Activated naive CD8-positive, alpha-beta T cell (primary cell): ENCODE measurements around the gene OR2T5.
"Not testable (repeated sequence)": the region's sequence is repeated elsewhere in the genome, so short reads cannot be mapped to it uniquely, and the experiment has no call there.

Experiments
- H3K27ac Mint-ChIP-seq: one replicate; pipeline ENCODE4 v1.8.0; 2021; ENCODE audit warnings: mixed read lengths
- H3K27me3 Mint-ChIP-seq: one replicate; pipeline ENCODE4 v1.8.0; 2021; ENCODE audit warnings: mixed read lengths
- H3K36me3 Mint-ChIP-seq: one replicate; pipeline ENCODE4 v1.8.0; 2021; ENCODE audit warnings: mixed read lengths
- H3K4me1 Mint-ChIP-seq: one replicate; pipeline ENCODE4 v1.8.0; 2021; ENCODE audit warnings: low read depth, mixed read lengths
- H3K4me3 Mint-ChIP-seq: one replicate; pipeline ENCODE4 v1.8.0; 2021; ENCODE audit warnings: mild to moderate bottlenecking, mixed read lengths
- H3K9me3 Mint-ChIP-seq: one replicate; pipeline ENCODE4 v1.8.0; 2021; ENCODE audit warnings: low read depth, mixed read lengths

Gene OR2T5, protein sequence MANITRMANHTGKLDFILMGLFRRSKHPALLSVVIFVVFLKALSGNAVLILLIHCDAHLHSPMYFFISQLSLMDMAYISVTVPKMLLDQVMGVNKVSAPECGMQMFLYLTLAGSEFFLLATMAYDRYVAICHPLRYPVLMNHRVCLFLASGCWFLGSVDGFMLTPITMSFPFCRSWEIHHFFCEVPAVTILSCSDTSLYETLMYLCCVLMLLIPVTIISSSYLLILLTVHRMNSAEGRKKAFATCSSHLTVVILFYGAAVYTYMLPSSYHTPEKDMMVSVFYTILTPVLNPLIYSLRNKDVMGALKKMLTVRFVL

DNA sequence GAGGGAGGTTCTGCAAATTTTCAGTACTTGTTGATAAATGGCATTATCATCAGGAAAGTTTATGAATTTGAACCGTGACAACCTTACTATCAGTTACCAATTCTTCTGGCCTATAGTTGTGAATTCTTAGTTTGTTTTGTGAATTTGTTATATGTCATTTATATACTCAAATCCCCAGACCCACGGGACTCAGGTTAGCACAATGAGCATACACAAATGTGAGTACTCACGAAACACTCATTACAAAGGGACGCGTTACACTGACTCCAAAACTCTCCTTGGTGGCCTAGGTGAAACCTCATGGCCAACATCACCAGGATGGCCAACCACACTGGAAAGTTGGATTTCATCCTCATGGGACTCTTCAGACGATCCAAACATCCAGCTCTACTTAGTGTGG, at the start of gene OR2T5:
OR2T5 (plus strand) TSS at position 301 of the 400 bp plus-strand sequence; CDS start at position 301, 0 bp downstream.
- H3K36me3 Mint-ChIP-seq, H3K27ac Mint-ChIP-seq, H3K4me3 Mint-ChIP-seq, H3K9me3 Mint-ChIP-seq, H3K4me1 Mint-ChIP-seq, H3K27me3 Mint-ChIP-seq: not testable (repeated sequence)

DNA sequence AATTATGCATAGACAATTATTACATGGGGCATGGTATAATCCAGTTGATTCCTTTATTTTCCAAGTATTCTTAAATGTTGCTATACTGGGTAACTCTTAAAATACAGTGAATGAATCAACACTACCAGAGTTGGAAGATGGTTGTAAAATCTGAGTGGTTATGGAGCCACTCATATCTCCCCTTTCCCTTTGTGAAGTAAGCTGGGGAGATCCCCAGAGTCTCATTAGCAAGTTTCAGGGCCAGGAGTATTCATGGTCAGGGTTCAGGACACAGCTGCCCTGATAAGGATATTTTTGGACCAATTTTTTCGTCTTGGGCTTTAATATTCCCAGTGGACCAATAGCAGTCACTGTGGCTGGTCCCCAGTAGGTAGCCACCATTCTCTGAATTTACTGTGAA, 49.7 kb upstream of the OR2T5 start:
- H3K27me3 Mint-ChIP-seq, H3K36me3 Mint-ChIP-seq, H3K4me1 Mint-ChIP-seq: not testable (repeated sequence)

DNA sequence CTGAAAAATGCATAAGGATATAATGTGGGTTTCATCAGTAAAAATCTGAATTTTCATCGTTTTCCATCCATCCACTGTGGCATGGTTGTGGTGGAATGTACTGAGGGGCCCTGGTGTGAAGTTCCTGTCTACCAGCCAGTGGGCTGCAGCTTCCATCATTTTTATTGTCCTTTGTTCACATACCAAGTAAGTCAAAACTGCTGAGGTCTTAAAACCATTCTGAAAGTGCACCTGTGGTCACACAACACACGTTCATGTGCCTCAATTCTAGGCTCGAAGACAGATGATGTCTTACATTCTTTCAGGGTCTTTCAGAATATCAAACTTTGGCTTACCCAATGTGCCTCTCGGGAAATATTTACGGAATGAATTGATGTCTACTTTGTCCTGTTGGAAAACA, 49.1 kb upstream of the OR2T5 start:
- not testable (repeated sequence) for H3K9me3 Mint-ChIP-seq, H3K36me3 Mint-ChIP-seq, H3K27ac Mint-ChIP-seq, H3K27me3 Mint-ChIP-seq, H3K4me3 Mint-ChIP-seq, H3K4me1 Mint-ChIP-seq

More for the DNA sequence above, 49.7 kb upstream of the OR2T5 start:
- not testable (repeated sequence) for H3K9me3 Mint-ChIP-seq, H3K4me3 Mint-ChIP-seq, H3K27ac Mint-ChIP-seq

DNA sequence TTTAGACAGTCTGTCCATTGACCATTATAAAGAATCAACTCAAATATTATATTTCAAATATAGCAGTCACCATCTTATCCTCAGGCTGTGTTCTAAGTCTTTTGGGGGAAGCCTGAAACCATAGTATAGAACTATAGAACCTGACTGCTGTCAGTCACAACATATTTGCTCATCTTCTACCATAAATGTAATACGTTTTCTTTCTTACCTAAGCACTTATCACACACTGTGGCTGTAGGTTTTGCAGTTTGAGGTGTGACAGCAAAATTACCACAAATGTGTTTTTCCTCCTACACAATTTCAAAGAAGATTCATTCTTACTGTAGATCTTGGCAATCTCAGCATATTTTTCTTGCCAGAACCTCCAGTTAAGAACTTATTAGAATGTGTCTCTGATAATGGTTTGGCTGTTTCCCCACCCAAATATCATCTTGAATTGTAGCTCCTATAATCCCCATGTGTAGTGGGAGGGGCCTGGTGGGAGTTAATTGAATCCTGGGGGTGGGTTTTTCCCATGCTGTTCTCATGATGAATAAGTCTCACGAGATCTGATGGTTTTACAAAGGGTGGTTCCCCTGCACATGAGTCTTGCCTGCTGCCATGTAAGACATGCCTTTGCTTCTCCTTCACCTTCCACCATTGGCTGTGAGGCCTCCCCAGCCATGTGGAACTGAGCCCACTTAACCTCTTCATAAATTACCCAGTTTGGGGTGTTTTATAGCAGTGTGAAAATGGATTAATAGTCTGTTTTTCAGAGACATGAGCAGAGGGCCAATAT, 45.7 kb upstream of the OR2T5 start:
- not testable (repeated sequence) for H3K36me3 Mint-ChIP-seq, H3K27me3 Mint-ChIP-seq, H3K4me1 Mint-ChIP-seq, H3K4me3 Mint-ChIP-seq, H3K27ac Mint-ChIP-seq, H3K9me3 Mint-ChIP-seq

DNA sequence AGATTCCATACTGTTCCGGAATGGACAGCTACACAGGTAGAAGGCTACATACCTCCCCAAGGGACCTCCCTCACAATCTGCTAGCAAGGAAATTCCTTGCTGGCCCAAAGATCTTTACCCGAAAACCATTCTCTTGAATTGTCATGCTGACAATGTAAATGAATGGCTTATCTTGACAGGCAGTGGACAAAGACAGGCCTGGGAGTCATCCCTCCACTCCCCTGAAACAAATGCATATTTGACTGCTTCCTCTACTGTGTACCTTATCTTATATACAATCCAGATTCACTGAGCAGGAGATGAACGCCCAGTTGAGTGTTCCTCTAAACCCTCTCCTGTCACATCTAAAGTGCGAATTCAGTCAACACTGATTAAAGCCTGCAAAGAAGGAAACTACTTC, 43.8 kb upstream of the OR2T5 start:
- H3K4me3 Mint-ChIP-seq, H3K27me3 Mint-ChIP-seq, H3K27ac Mint-ChIP-seq: not testable (repeated sequence)

DNA sequence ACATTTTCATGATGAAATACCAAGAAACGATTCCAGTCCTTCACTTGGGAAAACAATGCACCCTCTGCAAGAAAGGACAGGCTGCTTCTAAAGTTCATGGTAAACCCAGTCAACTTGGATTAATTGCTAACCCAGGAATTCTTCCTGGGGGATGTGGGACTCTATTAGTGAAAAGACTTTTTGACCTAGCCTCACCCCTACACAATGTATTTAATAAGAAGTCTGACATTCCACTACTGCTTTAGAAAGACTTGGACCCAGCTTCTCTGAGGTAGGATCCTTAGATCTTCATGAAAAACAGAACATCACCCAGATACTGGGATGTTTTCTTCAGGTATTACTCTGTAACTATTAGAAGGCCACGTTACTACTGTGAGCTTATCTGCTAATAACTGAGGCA, 43.0 kb upstream of the OR2T5 start, which contains the start of gene OR2T2:
OR2T2 (plus strand) TSS at position 239 of the 400 bp plus-strand sequence. CDS start 7,161 bp downstream, outside the sequence.
- H3K4me3 Mint-ChIP-seq, H3K4me1 Mint-ChIP-seq, H3K36me3 Mint-ChIP-seq, H3K27ac Mint-ChIP-seq, H3K9me3 Mint-ChIP-seq, H3K27me3 Mint-ChIP-seq: not testable (repeated sequence)

More for the DNA sequence above, 43.8 kb upstream of the OR2T5 start:
- H3K36me3 Mint-ChIP-seq, H3K9me3 Mint-ChIP-seq, H3K4me1 Mint-ChIP-seq: not testable (repeated sequence)

DNA sequence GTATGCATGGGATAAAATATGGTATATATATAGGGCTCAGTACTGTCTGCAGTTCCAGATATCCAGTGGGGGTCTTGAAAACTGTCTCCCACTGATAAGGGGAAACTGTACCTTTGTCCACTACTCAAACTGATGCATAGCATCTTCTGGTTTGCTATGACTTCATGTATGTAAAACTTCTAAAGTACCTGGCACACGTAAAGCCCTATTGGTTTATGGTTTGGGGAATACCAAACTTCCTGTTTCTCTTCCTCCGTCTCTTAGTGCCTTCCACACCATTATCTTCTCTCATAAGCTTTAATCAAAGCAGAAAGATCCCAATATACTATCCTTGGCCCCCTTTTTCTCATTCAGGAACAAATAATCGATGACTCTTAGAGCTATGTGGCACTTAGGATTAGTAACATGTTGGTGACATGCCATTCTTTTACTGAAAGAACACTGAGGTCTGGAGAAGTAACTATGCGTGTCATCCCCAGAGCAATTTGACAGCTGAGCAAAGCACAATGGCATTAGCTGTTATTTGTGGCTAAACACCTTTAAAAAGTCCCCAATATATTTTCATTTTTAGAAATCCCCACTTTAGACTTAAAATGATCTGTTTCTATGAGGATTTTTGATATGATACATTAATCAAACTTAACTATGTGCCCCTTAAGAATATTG, 39.8 kb upstream of the OR2T5 start:
- H3K36me3 Mint-ChIP-seq, H3K4me1 Mint-ChIP-seq, H3K27me3 Mint-ChIP-seq, H3K9me3 Mint-ChIP-seq, H3K4me3 Mint-ChIP-seq, H3K27ac Mint-ChIP-seq: not testable (repeated sequence)

DNA sequence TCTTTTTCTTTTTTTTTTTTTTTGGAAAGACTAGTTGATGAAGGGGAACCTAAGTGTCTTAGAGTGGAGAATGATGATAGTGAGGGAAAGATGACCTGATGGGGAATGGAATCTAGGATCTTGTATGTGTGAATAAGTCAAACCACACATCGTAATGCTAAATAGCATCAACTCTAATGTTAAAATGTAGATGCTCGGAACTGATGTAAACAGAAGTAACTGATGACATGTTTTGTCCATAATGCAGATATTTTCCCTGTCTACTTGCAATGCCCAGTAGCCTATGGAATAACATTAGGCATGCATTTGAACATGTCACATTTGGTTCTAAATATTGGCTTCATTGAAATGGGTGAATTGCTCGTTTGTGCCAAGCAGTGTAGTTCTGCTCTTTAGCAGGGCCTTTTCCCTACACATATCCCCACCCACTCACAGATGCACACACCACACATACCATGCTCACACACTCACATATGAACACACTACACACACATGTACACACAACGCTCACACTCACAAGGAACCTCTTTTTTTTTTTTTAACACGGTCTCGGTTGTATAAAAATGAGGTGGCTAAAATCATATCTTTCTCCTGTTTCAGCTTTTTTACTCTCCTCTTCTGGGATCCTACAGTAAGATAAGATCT, 38.4 kb upstream of the OR2T5 start:
- not testable (repeated sequence) for H3K27ac Mint-ChIP-seq, H3K36me3 Mint-ChIP-seq, H3K4me3 Mint-ChIP-seq, H3K9me3 Mint-ChIP-seq, H3K4me1 Mint-ChIP-seq, H3K27me3 Mint-ChIP-seq

DNA sequence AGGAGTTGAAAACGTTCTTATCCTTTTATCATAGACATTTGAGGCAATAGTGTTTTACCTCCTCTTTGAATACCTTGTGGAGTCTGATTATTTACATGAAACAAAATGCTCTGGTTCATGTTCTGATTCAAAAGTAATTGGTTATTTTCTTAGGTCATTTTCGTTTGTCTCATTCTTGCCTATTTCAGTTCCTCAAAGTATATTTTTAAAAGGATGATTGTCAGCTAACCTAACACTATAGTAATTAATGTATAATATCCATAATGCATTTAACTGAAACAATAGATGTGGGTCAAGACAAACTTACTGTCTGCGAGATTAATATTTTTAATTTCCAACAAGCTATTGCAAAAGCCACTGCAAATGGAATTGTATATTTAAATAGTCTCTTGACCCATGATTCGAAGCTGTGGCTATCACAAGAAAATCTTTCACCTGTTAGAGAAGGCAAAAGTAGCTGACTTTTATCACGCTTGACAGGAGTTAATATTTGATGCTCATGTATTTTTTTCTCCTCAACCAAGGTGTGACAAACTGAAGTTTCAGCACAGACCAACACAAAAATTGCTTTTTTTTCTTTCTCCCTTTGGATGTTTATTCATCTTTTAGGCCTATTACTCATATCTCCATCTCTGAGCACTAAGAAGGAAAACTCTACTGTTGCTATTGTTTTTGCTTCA, 37.8 kb upstream of the OR2T5 start:
- not testable (repeated sequence) for H3K4me1 Mint-ChIP-seq, H3K4me3 Mint-ChIP-seq, H3K27me3 Mint-ChIP-seq, H3K36me3 Mint-ChIP-seq, H3K9me3 Mint-ChIP-seq, H3K27ac Mint-ChIP-seq

DNA sequence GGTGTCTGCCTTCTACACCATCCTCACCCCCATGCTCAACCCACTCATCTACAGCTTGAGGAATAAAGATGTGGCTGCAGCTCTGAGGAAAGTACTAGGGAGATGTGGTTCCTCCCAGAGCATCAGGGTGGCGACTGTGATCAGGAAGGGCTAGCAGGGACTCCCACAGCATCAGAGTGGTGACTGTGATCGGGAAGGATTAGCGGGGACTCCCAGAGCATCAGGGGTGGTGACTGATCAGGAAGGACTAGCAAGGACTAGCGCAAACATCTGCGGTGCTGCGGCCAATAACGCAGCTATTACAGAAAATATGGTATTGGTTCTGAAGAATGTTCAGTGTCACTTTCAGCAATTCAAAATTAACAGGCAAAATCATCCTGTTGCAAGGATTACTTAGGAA, 34.8 kb upstream of the OR2T5 start:
- not testable (repeated sequence) for H3K4me1 Mint-ChIP-seq, H3K9me3 Mint-ChIP-seq, H3K36me3 Mint-ChIP-seq, H3K4me3 Mint-ChIP-seq, H3K27me3 Mint-ChIP-seq, H3K27ac Mint-ChIP-seq

DNA sequence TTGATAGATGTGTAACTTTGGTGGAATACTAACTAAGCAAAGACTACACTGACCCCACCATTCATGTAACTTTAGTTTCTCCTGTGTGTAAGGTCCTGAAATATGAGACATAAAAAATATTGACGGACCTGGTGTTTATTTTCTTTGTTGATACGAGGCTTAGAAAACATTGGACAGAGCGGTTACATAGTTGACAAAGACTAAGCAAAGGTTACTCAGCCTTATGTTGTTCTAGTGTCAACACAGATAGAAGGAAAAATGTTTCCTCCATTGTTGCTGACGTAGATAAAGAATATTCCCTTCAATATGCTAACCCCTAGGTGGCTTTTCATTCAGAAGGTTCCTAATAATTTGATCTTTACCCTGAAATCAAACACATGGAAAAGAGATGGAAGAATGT, 33.3 kb upstream of the OR2T5 start:
- H3K27me3 Mint-ChIP-seq, H3K4me3 Mint-ChIP-seq, H3K4me1 Mint-ChIP-seq, H3K36me3 Mint-ChIP-seq, H3K27ac Mint-ChIP-seq, H3K9me3 Mint-ChIP-seq: not testable (repeated sequence)

DNA sequence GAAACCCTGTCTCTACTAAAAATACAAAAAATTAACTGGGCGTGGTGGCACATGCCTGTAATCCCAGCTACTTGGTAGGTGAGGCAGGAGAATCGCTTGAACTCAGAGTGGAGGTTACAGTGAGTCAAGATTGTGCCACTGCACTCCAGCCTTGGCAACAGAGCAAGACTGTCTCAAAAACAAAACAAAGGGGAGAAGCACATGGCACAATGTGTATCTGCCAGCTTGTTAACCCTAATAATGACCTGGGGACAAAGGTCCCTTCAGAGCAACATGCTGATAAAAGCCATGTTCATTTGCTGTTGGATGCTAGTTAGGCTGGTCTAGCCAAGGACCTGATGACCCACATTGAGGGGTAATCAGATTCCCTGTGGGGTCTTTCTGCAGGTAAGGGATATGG, 31.8 kb upstream of the OR2T5 start:
- H3K9me3 Mint-ChIP-seq, H3K36me3 Mint-ChIP-seq, H3K4me3 Mint-ChIP-seq, H3K27me3 Mint-ChIP-seq, H3K4me1 Mint-ChIP-seq, H3K27ac Mint-ChIP-seq: not testable (repeated sequence)

DNA sequence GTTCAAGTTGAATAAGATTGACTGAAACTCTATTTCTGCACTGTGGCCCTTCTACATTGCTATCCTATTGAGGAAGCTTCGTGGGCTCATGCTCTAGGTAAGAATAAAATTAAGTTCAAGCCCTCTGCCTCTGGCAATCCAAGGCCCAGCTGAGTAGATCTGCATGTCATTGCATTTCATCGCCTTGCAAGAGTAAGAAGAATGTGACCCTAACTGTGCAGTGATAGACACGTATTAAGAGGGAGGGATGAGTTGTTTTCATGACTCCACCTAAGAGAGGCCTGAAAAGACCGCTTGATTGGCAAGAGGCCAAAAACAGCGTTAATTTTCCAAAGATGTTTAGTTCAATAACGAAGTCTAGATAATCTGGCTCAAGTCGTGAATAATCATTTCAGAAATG, 29.3 kb upstream of the OR2T5 start:
- peaks cover 13% of the 10 kb centered on the region for H3K9me3 Mint-ChIP-seq
- not testable (repeated sequence) for H3K4me3 Mint-ChIP-seq, H3K27me3 Mint-ChIP-seq, H3K27ac Mint-ChIP-seq, H3K4me1 Mint-ChIP-seq
- H3K36me3 Mint-ChIP-seq: peaks cover 19% of the 10 kb centered on the region

DNA sequence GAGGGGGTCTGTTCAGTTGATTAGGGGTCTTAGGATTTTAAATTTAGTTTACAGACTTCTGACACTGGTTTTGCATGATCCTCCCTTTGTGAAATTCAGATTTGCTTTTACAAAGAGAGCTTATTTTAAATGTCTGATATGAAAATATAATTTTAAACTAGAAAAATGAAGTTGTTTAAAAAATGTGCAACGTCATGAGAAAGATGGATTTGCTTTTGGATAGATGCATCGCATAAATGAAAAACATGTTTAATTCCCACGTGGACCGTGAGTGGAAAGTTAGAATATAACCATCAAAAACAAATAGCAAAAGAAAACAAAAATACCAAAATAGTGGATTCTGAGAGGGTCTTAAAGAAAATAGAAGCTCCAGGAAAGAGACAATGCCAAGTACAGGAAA, 17.2 kb upstream of the OR2T5 start:
- no peaks in the 10 kb centered on the region for H3K4me1 Mint-ChIP-seq
- peaks cover 19% of the 10 kb centered on the region for H3K9me3 Mint-ChIP-seq
- no peak overlapping the region for H3K4me3 Mint-ChIP-seq
- H3K36me3 Mint-ChIP-seq: peaks cover 20% of the 10 kb centered on the region
- H3K27me3 Mint-ChIP-seq: no peaks in the 10 kb centered on the region
- H3K27ac Mint-ChIP-seq: no peak overlapping the region

DNA sequence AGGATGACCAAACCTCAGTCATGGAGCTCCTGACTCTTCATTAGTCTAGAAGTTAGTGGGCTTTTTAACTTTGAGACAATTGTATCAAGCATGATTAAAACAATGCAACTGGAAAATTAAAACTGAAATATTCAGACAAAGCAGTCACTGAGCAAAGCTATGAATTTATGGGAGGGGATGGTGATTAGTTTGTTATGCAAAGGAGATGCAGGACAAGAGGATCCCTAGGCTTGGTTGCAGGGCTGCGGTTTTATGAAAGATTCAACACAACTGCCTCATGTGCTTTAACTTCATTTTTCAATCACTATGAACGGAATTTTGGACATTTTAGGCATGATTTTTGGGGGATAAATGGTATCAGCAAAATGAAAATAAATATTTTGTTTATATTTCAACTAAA, 16.3 kb upstream of the OR2T5 start:
- peaks cover 14% of the 10 kb centered on the region for H3K9me3 Mint-ChIP-seq
- not testable (repeated sequence) for H3K4me3 Mint-ChIP-seq, H3K27ac Mint-ChIP-seq, H3K4me1 Mint-ChIP-seq, H3K27me3 Mint-ChIP-seq
- peaks cover 17% of the 10 kb centered on the region for H3K36me3 Mint-ChIP-seq
